ENCODE results near the gene ZNF81. TPM values are rescaled to one million over a fixed set of nuclear protein-coding genes. Genes with fewer than 3 reads are reported as not detected.
"Not testable (repeated sequence)": the region's sequence is repeated elsewhere in the genome, so short reads cannot be mapped to it uniquely, and the experiment has no call there.

The ZNF81 gene
- total RNA-seq (2014; rRNA removed; shearing (Covaris generic)): 5.4 and 7.2 TPM in 2 replicates

DNA sequence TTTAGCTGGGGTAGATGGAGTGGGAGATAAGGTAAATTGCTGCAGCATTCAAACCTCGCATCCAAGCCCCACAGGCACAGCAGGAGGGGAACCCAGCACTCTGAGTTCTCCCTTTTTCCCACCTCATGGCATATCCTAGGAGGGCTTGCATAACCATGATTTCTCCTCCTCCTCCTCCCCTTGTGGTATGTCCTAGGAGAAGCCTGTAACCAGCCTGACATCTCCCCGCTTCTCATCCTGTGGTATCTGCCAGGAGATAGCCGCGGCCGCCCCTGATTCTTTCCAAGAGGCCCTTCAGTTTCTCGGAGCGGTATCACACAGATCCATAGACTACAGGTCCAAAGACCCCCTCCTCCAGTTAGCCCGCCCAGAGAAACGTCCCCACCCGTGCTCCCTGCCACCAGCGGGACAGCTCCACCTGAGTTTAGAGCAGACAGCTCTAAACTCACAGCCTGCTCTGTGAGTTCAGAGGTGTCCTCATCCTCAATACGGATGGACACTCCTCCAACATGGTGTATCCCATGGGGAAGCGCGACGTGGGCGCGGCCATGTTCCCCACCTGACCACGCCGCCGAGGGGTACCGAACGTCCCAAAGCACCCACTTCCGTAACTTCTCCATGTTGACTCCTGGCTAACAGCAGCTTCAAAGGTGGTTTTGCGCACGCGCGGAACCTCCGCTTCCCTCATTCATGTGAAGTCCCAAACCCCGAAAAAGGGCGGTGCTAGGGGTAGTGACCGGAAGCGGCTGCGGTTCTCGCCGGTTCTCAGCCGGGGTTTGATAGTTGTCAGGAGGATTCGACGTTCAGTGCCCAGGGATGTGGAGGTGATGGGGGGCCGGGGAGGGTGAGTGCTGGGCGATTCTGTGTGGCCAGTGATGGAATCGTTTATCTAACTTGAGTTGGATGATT lies at the start of gene ZNF81:
ZNF81 (plus strand) TSS at position 739 of the 909 bp plus-strand sequence. CDS start 9,366 bp downstream, outside the sequence.
- peak within 1 kb of the TSS; percentile 79 for H3K4me3 ChIP-seq

DNA sequence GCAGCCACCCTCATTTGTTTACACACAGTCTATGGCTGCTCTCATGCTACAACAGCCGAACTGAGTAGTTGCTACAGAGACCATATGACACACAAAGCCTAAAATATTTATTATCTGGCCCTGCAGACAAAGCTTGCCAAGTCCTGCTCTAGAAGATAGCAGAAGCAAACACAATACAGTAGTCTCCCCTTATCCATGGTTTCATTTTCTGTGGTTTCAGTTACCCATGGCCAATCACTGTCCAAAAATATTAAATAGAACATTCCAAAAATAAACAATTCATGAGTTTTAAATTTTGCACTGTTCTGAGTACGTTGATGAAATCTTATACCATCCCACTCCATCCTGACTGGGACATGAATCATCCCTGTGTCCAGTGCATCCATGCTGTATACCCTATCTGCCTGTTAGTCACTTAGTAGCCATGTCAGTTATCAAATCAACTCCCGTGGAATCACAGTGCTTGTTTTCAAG lies 40.2 kb upstream of the ZNF81 start:
- H3K36me3 ChIP-seq: no peaks in the 10 kb centered on the region
- no peaks in the 10 kb centered on the region for H3K9me3 ChIP-seq (replicated peaks)
- no peak overlapping the region for H3K4me3 ChIP-seq
- H3K27me3 ChIP-seq: no peaks in the 10 kb centered on the region
- no peak overlapping the region for H3K27ac ChIP-seq
- H3K4me1 ChIP-seq: peaks cover 1% of the 10 kb centered on the region; the same call in 1 of the 2 replicates
- no peak for DNase-seq

More for the DNA sequence above, at the start of gene ZNF81:
- Histone ChIP-seq H3K9me3 (replicated peaks) (no peaks in the 10 kb centered on the region), H3K4me1 (no peaks in the 10 kb centered on the region), H3K27me3 (no peaks in the 10 kb centered on the region), H3K27ac (peak within 1 kb of the TSS; percentile 78), H3K36me3 (no peaks in the 10 kb centered on the region)
- DNase-seq: peak; percentile 94 to 96

DNA sequence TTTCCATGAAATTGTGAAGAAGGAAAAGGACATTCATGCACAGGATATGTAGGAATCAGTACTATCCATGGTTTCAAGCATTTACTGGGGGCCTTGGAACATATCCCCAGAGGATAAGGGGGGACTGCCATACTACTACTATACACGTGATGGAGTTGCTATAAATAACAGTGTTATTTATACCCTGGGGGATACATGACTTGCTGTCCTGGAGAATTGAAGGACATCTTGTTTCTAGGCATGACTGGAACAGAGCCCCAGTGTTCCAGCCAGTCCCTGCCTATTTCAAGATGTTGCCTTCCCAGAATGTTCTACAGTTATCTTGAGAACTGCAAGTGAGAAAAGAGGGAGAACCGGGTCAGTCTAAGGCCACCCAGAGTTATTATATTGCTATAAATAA lies 39.6 kb upstream of the ZNF81 start:
- DNase-seq: no peak
- Histone ChIP-seq H3K4me3 (no peak overlapping the region), H3K27ac (no peak overlapping the region), H3K9me3 (replicated peaks) (no peaks in the 10 kb centered on the region), H3K4me1 (peaks cover 7% of the 10 kb centered on the region; the same call in 1 of the 2 replicates), H3K27me3 (no peaks in the 10 kb centered on the region), H3K36me3 (no peaks in the 10 kb centered on the region)

DNA sequence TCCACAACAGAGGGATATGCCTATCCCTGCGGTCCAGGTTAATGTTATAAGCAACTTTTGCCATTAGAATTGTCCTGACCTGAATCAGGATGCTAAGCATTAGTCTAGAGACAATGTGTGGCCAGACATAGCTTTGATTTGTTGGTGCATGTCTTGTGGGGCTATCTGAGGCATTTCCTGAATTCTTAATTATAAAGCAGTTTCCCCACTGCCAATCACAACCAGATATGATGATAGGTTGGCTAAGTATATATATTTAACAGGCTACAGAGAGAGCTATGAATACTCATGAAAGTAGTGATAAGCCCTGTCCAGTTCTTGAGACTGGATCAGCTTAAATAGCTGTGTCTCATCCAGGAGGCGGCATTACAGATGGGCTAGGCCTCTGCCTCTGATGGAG lies 37.8 kb upstream of the ZNF81 start:
- peaks cover 13% of the 10 kb centered on the region for H3K4me1 ChIP-seq
- H3K27ac ChIP-seq: no peak overlapping the region
- no peaks in the 10 kb centered on the region for H3K9me3 ChIP-seq (replicated peaks)
- H3K36me3 ChIP-seq: no peaks in the 10 kb centered on the region
- no peak for DNase-seq
- no peak overlapping the region for H3K4me3 ChIP-seq
- no peaks in the 10 kb centered on the region for H3K27me3 ChIP-seq

DNA sequence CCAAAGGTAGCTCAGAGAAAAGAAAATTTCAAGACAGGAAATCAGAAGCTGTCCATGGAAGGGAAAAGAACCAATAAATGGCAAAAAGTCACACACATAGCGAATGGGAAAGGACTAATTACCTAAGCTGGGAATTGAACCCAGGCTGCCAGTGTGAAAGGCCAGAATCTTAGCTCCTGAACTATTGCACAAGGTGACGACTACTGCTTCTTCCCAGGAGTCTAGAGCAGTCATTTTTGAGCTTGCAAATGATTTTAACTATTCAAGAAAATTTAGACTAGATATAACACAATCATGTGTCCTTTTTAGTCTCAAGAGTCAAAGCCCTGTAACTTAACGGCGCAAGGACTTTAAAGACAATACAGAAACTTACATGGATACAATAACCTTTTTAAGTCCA lies 34.1 kb upstream of the ZNF81 start:
- peak overlapping the region; percentile 50 for H3K4me3 ChIP-seq
- peak overlapping the region; percentile 52 for H3K27ac ChIP-seq
- H3K4me1 ChIP-seq: peaks cover 13% of the 10 kb centered on the region
- no peaks in the 10 kb centered on the region for H3K36me3 ChIP-seq
- H3K27me3 ChIP-seq: no peaks in the 10 kb centered on the region
- peak; percentile 9 to 61 for DNase-seq
- no peaks in the 10 kb centered on the region for H3K9me3 ChIP-seq (replicated peaks)

DNA sequence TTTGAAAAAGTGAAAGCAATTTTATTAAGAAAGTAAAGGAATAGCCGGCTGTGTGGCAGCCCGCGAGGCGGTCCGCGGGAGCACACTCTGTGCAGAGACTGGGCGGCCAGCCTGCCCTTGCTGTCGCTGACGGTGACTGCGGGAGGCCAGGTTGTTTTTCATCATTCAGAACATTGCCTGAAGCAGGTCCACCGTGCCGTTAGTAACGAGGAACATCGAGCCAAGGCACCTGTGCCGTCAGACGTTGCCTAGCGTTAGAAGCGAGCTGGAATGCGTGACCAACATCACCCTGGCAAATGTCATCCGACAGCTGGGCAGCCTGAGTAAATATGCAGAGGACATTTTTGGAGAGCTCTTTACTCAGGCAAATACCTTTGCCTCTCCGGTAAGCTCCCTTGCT lies 33.6 kb upstream of the ZNF81 start:
- Histone ChIP-seq H3K4me3 (peak overlapping the region; percentile 50), H3K4me1 (peaks cover 13% of the 10 kb centered on the region), H3K27ac (peak overlapping the region; percentile 52)
- H3K27me3 ChIP-seq; H3K36me3 ChIP-seq; H3K9me3 ChIP-seq (replicated peaks): not testable (repeated sequence)
- DNase-seq: peak; percentile 45 to 62

DNA sequence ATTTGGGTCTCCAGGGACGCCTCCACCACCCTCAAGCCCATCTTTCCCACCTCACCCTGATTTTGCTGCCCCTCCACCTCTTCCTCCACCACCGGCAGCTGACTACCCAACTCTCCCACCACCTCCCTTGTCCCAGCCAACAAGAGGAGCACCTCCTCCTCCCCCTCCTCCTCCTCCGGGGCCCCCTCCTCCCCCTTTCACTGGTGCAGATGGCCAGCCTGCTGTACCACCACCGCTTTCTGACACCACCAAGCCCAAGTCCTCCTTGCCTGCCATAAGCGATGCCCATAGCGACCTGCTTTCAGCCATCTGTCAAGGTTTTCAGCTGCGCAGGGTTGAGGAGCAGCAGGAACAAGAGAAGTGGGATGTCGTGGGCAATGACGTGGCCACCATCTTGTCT lies 32.4 kb upstream of the ZNF81 start:
- no peak for DNase-seq
- no peaks in the 10 kb centered on the region for H3K9me3 ChIP-seq (replicated peaks)
- H3K36me3 ChIP-seq: no peaks in the 10 kb centered on the region
- no peak overlapping the region for H3K27ac ChIP-seq
- H3K4me3 ChIP-seq: no peak overlapping the region
- no peaks in the 10 kb centered on the region for H3K27me3 ChIP-seq
- H3K4me1 ChIP-seq: peaks cover 13% of the 10 kb centered on the region

DNA sequence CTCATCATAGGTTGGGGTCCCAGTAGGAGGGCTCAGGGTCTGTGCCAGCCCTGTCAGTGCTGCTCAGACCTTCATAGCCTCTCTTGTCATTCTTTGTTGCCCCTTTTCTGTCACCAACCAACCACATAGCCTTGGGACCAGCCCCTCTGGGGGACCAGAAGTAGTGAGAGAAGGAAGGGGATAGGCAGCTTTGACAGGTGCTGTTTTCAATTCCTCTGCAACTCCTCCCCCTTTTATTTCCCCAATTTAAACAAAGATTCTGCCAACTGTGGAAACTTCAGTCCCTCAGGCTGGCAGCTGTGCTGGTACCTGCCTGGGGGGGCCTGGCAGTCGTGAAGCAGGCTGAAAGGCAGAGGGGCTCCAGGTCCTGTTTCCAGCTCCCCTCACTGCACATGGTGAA lies 30.9 kb upstream of the ZNF81 start:
- not testable (repeated sequence) for H3K9me3 ChIP-seq (replicated peaks); H3K4me3 ChIP-seq; H3K27me3 ChIP-seq; DNase-seq; H3K36me3 ChIP-seq; H3K27ac ChIP-seq
- H3K4me1 ChIP-seq: peaks cover 13% of the 10 kb centered on the region

DNA sequence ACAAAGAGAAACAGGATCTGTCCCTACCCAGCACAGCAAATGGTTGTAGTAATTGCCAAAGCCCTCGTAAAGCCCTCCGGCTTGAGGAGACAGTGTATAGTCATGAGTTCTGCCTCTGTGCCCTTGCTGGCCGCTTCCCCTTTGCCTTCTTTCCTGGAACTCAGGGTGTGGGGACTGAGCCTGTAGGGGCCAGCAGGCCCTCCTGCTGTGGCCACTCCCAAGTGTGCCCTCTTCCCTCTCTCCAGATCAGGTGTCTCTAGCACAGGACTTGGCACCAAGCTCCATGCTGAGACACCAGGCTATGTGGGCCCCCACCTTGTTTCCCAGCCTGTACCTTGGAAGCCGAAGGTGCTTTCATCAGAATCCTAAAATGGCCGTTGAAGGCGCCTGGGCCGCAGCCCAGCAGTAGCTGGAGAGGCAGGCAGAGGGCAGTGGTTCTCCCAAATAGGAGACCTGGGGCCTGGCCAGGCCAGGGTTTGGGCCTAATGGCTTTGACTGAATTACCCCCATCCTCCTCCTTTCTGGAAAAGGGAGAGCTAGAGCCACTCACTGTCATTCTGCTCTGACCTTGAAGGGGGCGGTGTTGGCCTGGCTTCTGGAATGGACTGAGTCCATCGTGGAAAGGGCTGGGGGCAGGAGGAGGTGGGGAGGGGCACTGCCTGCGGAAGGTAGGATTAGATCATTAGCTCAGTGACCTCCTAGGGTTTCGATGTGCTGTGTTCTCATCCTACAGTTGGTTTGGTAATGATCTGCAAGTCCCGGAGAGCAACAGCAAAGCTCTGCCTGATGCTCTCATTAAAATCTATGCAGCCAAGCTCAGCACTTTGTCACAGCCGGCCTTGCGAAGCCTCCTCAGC lies 30.1 kb upstream of the ZNF81 start:
- not testable (repeated sequence) for H3K36me3 ChIP-seq; H3K27ac ChIP-seq; H3K4me3 ChIP-seq; H3K27me3 ChIP-seq; H3K4me1 ChIP-seq; H3K9me3 ChIP-seq (replicated peaks)
- DNase-seq: peak in 1 of 2 experiments; percentile 7

DNA sequence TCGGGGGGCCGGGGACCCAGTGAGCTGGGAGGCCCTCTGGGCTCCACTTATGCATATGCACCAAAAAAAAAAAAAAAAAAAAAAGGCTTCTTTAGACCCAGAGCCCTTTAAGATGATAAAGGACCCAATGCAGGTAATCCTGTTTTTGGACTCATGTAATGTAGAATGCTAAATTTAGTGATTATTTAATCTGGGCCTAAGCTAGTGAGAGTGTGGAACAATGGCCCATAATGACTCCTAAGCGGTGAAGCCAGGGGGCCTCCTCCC lies 29.5 kb upstream of the ZNF81 start:
- DNase-seq; H3K27ac ChIP-seq; H3K4me3 ChIP-seq; H3K36me3 ChIP-seq; H3K27me3 ChIP-seq; H3K9me3 ChIP-seq (replicated peaks); H3K4me1 ChIP-seq: not testable (repeated sequence)

DNA sequence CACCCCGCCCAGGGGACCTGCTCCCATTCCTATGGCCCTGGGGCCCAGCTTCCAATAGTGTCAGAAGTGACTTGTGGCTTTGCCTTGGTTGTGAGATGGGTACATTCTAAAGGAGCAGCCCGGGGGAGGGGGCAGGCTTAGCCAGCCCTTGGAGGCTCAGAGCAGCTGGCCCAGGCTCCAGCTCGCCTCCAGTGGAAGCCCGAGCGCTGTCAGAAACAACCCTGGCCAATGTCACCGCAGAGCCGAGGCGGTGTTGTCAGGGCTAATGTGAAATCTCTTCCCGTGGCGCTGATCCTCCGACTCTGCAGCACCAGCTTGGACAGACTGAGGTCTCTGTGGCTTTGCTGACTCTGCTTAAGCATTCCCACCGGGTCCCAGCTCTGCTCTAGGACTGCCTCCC lies 29.2 kb upstream of the ZNF81 start:
- no peak overlapping the region for H3K4me3 ChIP-seq
- no peaks in the 10 kb centered on the region for H3K36me3 ChIP-seq
- DNase-seq: no peak
- H3K4me1 ChIP-seq: peaks cover 5% of the 10 kb centered on the region
- no peaks in the 10 kb centered on the region for H3K9me3 ChIP-seq (replicated peaks)
- H3K27ac ChIP-seq: no peak overlapping the region
- no peaks in the 10 kb centered on the region for H3K27me3 ChIP-seq

DNA sequence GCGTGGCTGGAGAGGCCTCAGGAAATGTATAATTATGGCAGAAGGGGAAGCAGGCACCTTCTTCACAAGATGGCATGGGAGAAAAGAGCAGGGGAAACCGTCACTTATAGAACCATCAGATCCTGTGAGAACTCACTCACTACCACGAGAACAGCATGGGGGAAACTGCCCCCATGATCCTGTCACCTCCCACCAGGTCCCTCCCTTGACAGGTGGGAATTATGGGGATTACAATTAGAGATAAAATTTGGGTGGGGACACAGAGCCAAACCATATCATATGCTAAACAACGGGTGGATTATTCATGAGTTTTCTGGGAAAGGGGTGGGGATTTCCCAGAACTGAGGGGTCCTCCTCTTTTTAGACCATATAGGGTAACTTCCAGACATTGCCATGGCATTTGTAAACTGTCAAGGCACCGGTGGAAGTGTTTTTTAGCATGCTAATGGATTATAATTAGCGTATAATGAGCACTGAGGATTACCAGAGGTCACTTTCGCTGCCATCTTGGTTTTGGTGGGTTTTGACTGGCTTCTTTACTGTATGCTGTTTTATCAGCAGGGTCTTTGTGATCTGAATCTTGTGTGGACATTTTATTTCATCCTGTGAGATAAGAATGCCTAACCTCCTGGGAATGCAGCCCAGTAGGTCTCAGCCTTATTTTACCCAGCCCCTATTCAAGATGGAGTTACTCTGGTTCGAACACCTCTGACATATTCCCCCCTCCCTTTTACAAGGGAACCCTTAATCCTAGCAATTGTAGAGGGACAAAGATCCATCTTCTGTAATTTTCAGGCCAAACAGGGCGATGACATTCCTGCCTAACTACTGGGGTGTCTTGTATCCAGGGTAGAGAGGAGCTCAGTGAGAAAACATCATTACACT lies 27.6 kb upstream of the ZNF81 start:
- Histone ChIP-seq H3K9me3 (replicated peaks) (no peaks in the 10 kb centered on the region), H3K27ac (no peak overlapping the region), H3K4me1 (no peaks in the 10 kb centered on the region), H3K27me3 (no peaks in the 10 kb centered on the region), H3K4me3 (no peak overlapping the region), H3K36me3 (no peaks in the 10 kb centered on the region)
- DNase-seq: no peak

DNA sequence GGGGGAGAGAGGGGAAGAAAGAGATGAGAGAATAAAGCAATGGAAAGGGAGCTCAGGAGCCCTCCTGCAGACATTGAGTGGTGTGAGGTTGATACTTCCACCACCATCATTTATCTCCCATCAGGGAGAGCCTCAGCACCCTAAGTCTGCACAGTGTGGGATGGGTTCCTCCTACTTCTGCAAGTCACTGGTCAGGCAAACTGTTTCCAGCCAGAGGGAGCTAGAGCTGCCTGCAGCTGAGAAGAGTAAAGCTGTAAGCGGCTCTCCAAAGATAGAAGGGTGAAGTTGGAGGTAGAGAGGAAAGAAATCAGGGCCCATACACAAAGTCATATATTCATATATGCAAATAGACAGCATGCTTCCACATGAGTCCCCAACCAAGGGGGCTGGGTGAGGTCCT lies 21.9 kb upstream of the ZNF81 start:
- no peaks in the 10 kb centered on the region for H3K4me1 ChIP-seq
- H3K27ac ChIP-seq: no peak overlapping the region
- DNase-seq: no peak
- H3K9me3 ChIP-seq (replicated peaks): no peaks in the 10 kb centered on the region
- H3K4me3 ChIP-seq: no peak overlapping the region
- H3K36me3 ChIP-seq: no peaks in the 10 kb centered on the region
- no peaks in the 10 kb centered on the region for H3K27me3 ChIP-seq
